SH-SY5Y (cell line): Measurements from ENCODE around the gene ZNF217.

Experiments used
- GATA2 ChIP-seq: IDR thresholded peaks from 2 replicates; pipeline ENCODE4 v1.6.1; 2011; ENCODE audit warnings: mild to moderate bottlenecking, low read depth, low read length
- GATA3 ChIP-seq: IDR thresholded peaks from 2 replicates; pipeline ENCODE4 v1.6.1; 2011; ENCODE audit warnings: low read depth, mild to moderate bottlenecking, low read length, moderate library complexity

DNA sequence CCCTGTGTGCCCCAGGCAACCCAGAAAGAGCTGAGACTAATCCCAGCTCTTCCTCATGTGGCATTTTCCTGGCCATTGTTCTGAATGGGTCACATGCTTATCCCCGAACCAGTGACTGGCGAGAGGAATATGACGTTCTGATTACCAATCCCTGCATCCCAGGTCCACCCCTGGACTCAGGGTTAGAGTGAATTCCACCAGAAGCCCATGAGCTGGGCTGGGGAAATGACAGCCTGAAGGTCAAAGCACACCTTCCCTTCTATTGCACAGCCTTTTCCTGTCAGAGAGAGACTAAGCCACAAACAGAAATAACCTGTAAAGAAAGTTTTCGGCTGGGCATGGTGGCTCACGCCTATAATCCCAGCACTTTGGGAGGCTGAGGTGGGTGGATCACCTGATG, 70.9 kb downstream of the ZNF217 start:
- no peak for TF ChIP-seq GATA2
- no peak for TF ChIP-seq GATA3
